Lower lobe of right lung (tissue), 2 donors: ENCODE measurements around the gene TOB2. TPM values are rescaled to one million over a fixed set of nuclear protein-coding genes. Genes with fewer than 3 reads are reported as not detected.

Experiments
- ATAC-seq, 2 donors: fragments of 200-7000 bp; cut with Tn5 transposase; one replicate each; pipeline ENCODE4 v1.9.1; 2020 to 2022; ENCODE audit warnings: mild to moderate bottlenecking in 2 of 2, moderate library complexity in 2 of 2
- DNase-seq: peaks from one replicate; pipeline ENCODE4 v3.0.0-alpha.2; 2020
- H3K27ac ChIP-seq: fragments of 200-600 bp; one replicate; pipeline ENCODE4 v1.8.0; 2022
- H3K27me3 ChIP-seq: fragments of 200-600 bp; one replicate; pipeline ENCODE4 v1.8.0; 2022; ENCODE audit warnings: low read depth
- H3K36me3 ChIP-seq: fragments of 200-600 bp; one replicate; pipeline ENCODE4 v1.8.0; 2022; ENCODE audit warnings: mild to moderate bottlenecking
- H3K4me1 ChIP-seq: fragments of 200-600 bp; one replicate; pipeline ENCODE4 v1.8.0; 2022
- H3K4me3 ChIP-seq: fragments of 200-600 bp; one replicate; pipeline ENCODE4 v1.8.0; 2022; ENCODE audit warnings: mild to moderate bottlenecking
- H3K9me3 ChIP-seq: fragments of 200-600 bp; one replicate; pipeline ENCODE4 v1.8.0; 2022
- CTCF ChIP-seq: fragments of 200-600 bp; IDR thresholded peaks from one replicate; pipeline ENCODE4 v1.8.0; 2022; ENCODE audit warnings: antibody characterized with exemption, mild to moderate bottlenecking
- intact Hi-C: fragments of 100-400 bp; cut with DNase I; formaldehyde crosslinking; loops from one replicate; pipeline ENCODE4 v1.11.0; 2022
- total RNA-seq: library from RNA; stranded (reverse); fragmentation: NEBNext Ultra II Directional; extraction: Animal tissue kit (Norgen Biotek cat#: 25700); gene quantifications from one replicate; pipeline ENCODE4 v1.2.1, GENCODE V29; 2021
- donor health status: DM: no; HTN: yes; CAD: no; lungs with severe emphysema.

Gene TOB2
- total RNA-seq, 1 donor from 2014 or later, result 49.0 TPM

GRCh38 chr22:41411021-41411851 is 35.4 kb downstream of the TOB2 start:
- TF ChIP-seq CTCF, result no peak
- DNase-seq (no peak), ATAC-seq (no peak)
- Histone ChIP-seq H3K4me1 (peaks cover 49% of the 10 kb centered on the region), H3K9me3 (no peaks in the 10 kb centered on the region), H3K27me3 (no peaks in the 10 kb centered on the region), H3K27ac (peak overlapping the region; percentile 99), H3K4me3 (no peak overlapping the region), H3K36me3 (no peaks in the 10 kb centered on the region)
- intact Hi-C loops, result no loop called here

GRCh38 chr22:41410311-41410751 is 36.3 kb downstream of the TOB2 start:
- Histone ChIP-seq H3K36me3 (no peaks in the 10 kb centered on the region), H3K27ac (peak overlapping the region; percentile 99), H3K4me1 (peaks cover 43% of the 10 kb centered on the region), H3K27me3 (no peaks in the 10 kb centered on the region), H3K9me3 (no peaks in the 10 kb centered on the region), H3K4me3 (no peak overlapping the region)
- peak; percentile 64 to 72 for ATAC-seq
- DNase-seq, result peak; percentile 86
- TF ChIP-seq CTCF, result no peak
- intact Hi-C loops, result no loop called here

- Histone ChIP-seq H3K36me3 (no peaks in the 10 kb centered on the region), H3K27me3 (no peaks in the 10 kb centered on the region), H3K4me3 (no peak overlapping the region), H3K9me3 (no peaks in the 10 kb centered on the region), H3K4me1 (peaks cover 37% of the 10 kb centered on the region), H3K27ac (no peak overlapping the region)
- no peak for TF ChIP-seq CTCF
- intact Hi-C loops, result no loop called here
- ATAC-seq (no peak), DNase-seq (no peak)
These were observed 37.9 kb downstream of the TOB2 start for GRCh38 chr22:41408665-41409064.

GRCh38 chr22:41407433-41407832 is 39.2 kb downstream of the TOB2 start:
- Histone ChIP-seq H3K27ac (no peak overlapping the region), H3K4me3 (no peak overlapping the region), H3K27me3 (no peaks in the 10 kb centered on the region), H3K36me3 (no peaks in the 10 kb centered on the region), H3K4me1 (peaks cover 34% of the 10 kb centered on the region), H3K9me3 (no peaks in the 10 kb centered on the region)
- no peak for TF ChIP-seq CTCF
- ATAC-seq, result no peak
- no peak for DNase-seq
- intact Hi-C loops, result no loop called here

GRCh38 chr22:41406410-41406809 is 40.2 kb downstream of the TOB2 start:
- Histone ChIP-seq H3K4me3 (no peak overlapping the region), H3K27me3 (no peaks in the 10 kb centered on the region), H3K27ac (no peak overlapping the region), H3K9me3 (no peaks in the 10 kb centered on the region), H3K36me3 (no peaks in the 10 kb centered on the region), H3K4me1 (peaks cover 32% of the 10 kb centered on the region)
- no peak for TF ChIP-seq CTCF
- intact Hi-C loops, result no loop called here
- ATAC-seq (no peak), DNase-seq (no peak)
